Fibroblast of pulmonary artery (primary cell): ENCODE data around the gene STIM1.

Experiments
- DNase-seq: peaks from one replicate; pipeline ENCODE4 v3.0.0-alpha.2; 2010; ENCODE audit warnings: low read depth
- H3K4me3 ChIP-seq: replicated peaks from 2 replicates; pipeline ENCODE4 v1.5.1; 2011; ENCODE audit warnings: low read depth, mild to moderate bottlenecking, control low read depth, low read length, moderate library complexity
- TF ChIP-seq, protein P1 (sequence below): IDR thresholded peaks from 2 replicates; pipeline ENCODE4 v1.5.1; 2011; ENCODE audit warnings: mild to moderate bottlenecking, control low read depth, low read length, inconsistent platforms; ENCODE audit errors: missing control alignments

Gene STIM1

DNA sequence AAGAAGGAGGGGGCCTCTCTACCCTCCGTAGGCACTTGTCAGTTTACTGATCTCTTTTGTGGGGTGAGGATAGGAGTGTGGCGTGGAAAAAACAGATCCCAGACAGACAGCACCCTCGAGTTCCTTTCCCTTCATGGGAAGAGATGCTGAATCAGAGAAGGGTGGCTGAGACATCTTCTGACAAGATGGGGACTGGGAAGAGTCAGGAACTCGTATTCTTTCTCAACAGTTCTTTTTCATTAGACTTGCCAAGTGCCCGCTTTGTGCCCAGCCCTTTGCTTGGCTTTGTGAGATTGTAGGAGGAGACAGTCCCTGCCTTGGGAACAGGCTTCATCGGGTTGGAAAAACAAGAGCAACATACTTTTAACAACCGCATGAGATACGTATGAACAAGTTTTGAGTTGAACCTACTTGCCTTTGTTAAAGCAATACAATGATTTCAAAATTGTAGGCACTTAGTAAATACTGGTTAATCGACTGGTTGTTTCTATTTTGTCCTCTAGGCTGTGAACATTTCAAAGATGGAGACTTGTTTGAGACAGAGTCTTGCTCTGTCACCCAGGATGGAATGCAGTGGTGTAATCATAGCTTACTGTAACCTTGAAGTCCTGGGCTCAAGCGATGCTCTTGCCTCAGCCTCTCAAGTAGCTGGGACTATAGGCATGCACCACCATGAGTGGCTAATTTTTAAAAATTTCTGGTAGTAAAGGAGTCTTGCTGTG is 240.2 kb downstream of the STIM1 start:
- peak overlapping the region; percentile 94 for H3K4me3 ChIP-seq
- DNase-seq, result peak; percentile 66
- TF ChIP-seq, protein P1, sequence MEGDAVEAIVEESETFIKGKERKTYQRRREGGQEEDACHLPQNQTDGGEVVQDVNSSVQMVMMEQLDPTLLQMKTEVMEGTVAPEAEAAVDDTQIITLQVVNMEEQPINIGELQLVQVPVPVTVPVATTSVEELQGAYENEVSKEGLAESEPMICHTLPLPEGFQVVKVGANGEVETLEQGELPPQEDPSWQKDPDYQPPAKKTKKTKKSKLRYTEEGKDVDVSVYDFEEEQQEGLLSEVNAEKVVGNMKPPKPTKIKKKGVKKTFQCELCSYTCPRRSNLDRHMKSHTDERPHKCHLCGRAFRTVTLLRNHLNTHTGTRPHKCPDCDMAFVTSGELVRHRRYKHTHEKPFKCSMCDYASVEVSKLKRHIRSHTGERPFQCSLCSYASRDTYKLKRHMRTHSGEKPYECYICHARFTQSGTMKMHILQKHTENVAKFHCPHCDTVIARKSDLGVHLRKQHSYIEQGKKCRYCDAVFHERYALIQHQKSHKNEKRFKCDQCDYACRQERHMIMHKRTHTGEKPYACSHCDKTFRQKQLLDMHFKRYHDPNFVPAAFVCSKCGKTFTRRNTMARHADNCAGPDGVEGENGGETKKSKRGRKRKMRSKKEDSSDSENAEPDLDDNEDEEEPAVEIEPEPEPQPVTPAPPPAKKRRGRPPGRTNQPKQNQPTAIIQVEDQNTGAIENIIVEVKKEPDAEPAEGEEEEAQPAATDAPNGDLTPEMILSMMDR, result no peak

DNA sequence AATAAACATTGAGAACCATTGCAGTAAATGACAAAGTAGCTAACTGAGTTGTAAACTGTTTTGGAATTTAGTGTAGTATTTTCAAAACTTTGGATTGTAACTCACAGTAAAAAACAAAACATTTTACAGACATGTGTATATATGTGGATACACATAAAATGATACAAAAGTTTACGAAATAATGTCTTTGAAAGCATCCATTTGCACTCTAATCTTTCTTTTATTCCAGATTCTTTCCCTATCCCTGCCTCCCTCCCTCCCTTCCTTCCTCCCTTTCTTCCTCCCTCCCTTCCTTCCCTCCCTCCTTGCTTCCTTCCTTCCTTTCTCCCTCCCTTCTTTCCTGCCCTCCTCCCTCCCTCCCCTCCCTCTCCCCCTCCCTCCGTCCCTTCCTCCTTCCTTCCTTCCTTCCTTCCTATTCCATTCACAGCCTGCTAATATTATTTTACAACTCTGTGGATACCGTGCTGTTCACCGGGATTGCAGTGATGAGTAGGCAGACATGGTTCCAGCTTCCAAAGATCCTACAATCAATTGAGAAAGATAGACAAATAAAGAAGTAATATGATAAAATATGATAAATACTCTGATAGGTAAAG is 242.7 kb downstream of the STIM1 start:
- TF ChIP-seq, protein P1, result no peak
- H3K4me3 ChIP-seq, result no peak overlapping the region
- no peak for DNase-seq

- TF ChIP-seq, protein P1, result no peak
These were observed 247.2 kb downstream of the STIM1 start for GRCh38 chr11:4102711-4103110.

DNA sequence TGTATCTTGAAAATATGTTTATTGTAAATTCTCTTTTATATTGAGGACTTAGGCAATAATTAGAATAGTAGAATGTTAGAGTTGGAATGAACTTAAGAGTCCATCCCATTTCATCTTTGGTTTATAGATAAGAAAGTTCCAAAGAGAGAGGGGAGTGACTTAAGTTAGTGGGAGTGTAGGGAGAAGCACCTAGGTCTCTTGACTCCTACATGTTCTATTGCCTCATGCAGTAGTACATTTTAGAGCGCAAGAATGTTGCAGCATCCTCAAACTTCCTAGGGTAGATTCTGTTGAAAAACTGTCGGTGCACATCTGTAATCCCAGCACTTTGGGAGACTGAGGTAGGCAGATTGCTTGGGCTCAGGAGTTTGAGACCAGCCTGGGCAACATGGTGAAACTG is 247.8 kb downstream of the STIM1 start:
- peak; percentile 6 for DNase-seq
- TF ChIP-seq, protein P1, result no peak
- no peak overlapping the region for H3K4me3 ChIP-seq

More at GRCh38 chr11:4102711-4103110, 247.2 kb downstream of the STIM1 start:
- H3K4me3 ChIP-seq, result no peak overlapping the region
- DNase-seq, result no peak

DNA sequence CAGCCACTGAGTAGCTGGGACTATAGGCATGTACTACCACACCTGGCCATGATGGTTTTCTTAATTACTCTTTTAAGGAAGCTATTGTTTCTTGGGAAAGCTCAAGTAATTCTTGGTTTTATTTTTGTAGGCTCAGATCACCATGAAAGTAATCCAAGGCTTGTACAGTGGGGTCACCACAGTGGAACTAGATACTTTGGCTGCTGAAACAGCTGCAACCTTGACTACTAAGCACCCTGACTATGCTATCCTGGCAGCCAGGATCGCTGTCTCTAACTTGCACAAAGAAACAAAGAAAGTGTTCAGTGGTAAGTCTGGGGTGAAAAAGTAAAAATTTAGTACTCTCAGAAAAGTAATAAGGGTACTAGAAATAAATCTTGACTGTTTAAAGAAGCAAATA is 250.5 kb downstream of the STIM1 start:
- TF ChIP-seq, protein P1, result no peak
- no peak for DNase-seq
- no peak overlapping the region for H3K4me3 ChIP-seq

DNA sequence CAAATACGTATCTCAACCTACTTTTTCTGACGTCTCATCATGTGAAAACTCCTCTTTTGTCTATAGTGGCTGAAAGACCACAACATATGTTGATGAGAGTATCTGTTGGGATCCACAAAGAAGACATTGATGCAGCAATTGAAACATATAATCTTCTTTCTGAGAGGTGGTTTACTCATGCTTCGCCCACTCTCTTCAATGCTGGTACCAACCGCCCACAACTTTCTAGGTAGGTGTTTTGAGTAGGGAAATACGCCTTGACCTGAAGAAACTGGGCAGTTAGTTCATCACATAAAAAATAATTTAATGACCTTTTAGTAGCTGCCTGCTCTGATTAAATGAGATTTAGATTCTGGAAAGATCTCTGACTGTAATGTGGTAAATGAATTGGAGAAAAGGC is 256.4 kb downstream of the STIM1 start:
- no peak overlapping the region for H3K4me3 ChIP-seq
- DNase-seq, result no peak
- TF ChIP-seq, protein P1, result no peak
